ENCODE measurements around the gene CLIC4. TPM values are rescaled to one million over a fixed set of nuclear protein-coding genes. Genes with fewer than 3 reads are reported as not detected.

The CLIC4 gene
- total RNA-seq, 2 experiments from 2014 or later, result 14.2 to 15.5 TPM

GRCh38 chr1:24826510-24826909, 81.3 kb downstream of the CLIC4 start:
- H3K27ac Mint-ChIP-seq, result no peak overlapping the region
- H3K36me3 Mint-ChIP-seq (ENCODE audit: low read depth), result no peaks in the 10 kb centered on the region
- no peak overlapping the region for H3K4me3 Mint-ChIP-seq
- H3K27me3 Mint-ChIP-seq, result no peaks in the 10 kb centered on the region
- ChIA-PET POLR2A (no interaction called here), CTCF (no interaction called here)
- DNase-seq, result no peak
- no peaks in the 10 kb centered on the region for H3K4me1 Mint-ChIP-seq
- no peaks in the 10 kb centered on the region for H3K9me3 Mint-ChIP-seq

DNA sequence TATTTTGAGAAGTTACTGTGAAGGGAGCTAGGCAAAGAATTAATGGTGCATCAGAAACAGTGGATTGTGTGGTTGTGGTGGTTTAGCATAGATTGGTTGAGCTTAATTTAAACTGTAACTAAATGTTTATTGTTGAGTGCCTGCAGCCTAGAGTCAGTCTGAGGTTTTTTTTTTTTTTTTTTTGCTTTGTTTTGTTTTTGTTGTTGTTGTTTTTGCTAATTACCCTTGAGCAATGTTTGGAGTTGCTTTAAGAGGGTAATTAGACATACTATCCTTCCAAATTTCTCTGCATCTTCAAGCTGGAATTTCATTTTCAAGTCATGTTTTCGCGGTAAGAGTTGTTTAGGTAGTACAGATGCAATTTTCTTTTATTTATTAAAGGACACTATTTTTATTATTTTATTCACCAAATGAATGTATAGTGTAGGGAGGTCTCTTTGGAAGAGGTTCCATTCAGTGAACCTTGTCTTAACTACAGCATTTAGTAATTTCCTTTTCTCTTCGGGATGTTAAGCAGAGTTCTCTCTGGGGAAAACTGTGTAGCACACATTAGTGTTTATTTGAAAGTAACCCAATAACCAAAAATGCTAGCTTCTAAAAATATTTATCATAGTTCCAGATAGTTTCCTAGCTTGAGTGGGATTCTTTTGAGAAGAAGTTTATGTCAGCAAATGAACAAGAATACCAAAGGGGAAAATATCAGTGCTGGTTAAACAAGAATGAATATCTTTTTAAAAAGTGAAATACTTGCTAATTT, 82.3 kb downstream of the CLIC4 start:
- POLR2A ChIA-PET, result no interaction called here
- no peak for DNase-seq
- no peaks in the 10 kb centered on the region for H3K27me3 Mint-ChIP-seq
- H3K27ac Mint-ChIP-seq, result no peak overlapping the region
- CTCF ChIA-PET, result interaction anchor here (0.6 to 1.6 kb wide), 5 partner anchors 16 to 443 kb away, joined by 3 to 6 read pairs (median 3); no protein-coding TSS in a partner anchor
- no peaks in the 10 kb centered on the region for H3K9me3 Mint-ChIP-seq
- H3K4me3 Mint-ChIP-seq, result no peak overlapping the region
- H3K4me1 Mint-ChIP-seq, result no peaks in the 10 kb centered on the region
- H3K36me3 Mint-ChIP-seq (ENCODE audit: low read depth), result no peaks in the 10 kb centered on the region

GRCh38 chr1:24828183-24828886, 83.1 kb downstream of the CLIC4 start:
- no peaks in the 10 kb centered on the region for H3K9me3 Mint-ChIP-seq
- no peaks in the 10 kb centered on the region for H3K27me3 Mint-ChIP-seq
- no peak for DNase-seq
- H3K36me3 Mint-ChIP-seq (ENCODE audit: low read depth), result no peaks in the 10 kb centered on the region
- ChIA-PET POLR2A (no interaction called here), CTCF (interaction anchor here (1.2 to 1.6 kb wide), 2 partner anchors 140 to 217 kb away, joined by 3 to 6 read pairs; no protein-coding TSS in a partner anchor)
- no peak overlapping the region for H3K4me3 Mint-ChIP-seq
- no peak overlapping the region for H3K27ac Mint-ChIP-seq
- H3K4me1 Mint-ChIP-seq, result no peaks in the 10 kb centered on the region

- POLR2A ChIA-PET, result no interaction called here
- H3K9me3 Mint-ChIP-seq, result no peaks in the 10 kb centered on the region
- H3K4me1 Mint-ChIP-seq, result no peaks in the 10 kb centered on the region
- no peak overlapping the region for H3K27ac Mint-ChIP-seq
- no peak overlapping the region for H3K4me3 Mint-ChIP-seq
- CTCF ChIA-PET, result interaction anchor here (1.6 kb wide), 1 partner anchor 217 kb away, joined by 3 read pairs; no protein-coding TSS in a partner anchor
- H3K27me3 Mint-ChIP-seq, result no peaks in the 10 kb centered on the region
- no peaks in the 10 kb centered on the region for H3K36me3 Mint-ChIP-seq (ENCODE audit: low read depth)
- no peak for DNase-seq
These were observed 83.6 kb downstream of the CLIC4 start for GRCh38 chr1:24828887-24829192.

DNA sequence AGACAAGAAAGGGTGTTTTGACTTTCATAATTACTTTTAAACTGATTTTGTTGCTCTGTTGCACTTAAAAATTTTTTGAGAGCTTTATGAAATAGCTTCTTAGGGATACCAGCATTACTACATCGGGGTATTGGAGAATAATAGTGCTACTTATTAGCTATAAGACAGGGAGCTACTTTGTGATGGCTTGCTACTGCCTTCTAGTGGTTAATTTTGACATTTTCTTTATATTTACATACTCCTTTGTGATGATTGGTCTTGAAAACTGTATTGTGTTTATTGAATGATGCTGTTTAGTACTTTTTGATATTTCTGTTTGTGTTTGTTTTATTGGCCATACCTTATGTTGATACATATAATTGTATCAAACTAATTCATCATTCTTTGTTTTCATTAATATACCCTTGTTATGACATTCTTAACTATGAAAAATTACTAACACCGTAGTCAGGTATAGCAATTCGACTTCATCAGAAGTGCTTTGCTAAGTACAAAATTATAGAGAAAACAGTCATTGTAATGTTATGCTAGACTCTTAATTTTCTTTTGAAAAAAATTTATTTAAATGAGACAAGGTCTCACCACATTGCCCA, 85.5 kb downstream of the CLIC4 start:
- no peaks in the 10 kb centered on the region for H3K36me3 Mint-ChIP-seq (ENCODE audit: low read depth)
- H3K9me3 Mint-ChIP-seq, result no peaks in the 10 kb centered on the region
- no peak overlapping the region for H3K4me3 Mint-ChIP-seq
- peak; percentile 17 for DNase-seq
- H3K27me3 Mint-ChIP-seq, result no peaks in the 10 kb centered on the region
- POLR2A ChIA-PET, result no interaction called here
- CTCF ChIA-PET, result interaction anchor here (0.6 to 1.9 kb wide), 13 partner anchors 10 to 385 kb away, joined by 3 to 16 read pairs (median 3); no protein-coding TSS in a partner anchor
- H3K27ac Mint-ChIP-seq, result no peak overlapping the region
- H3K4me1 Mint-ChIP-seq, result no peaks in the 10 kb centered on the region

DNA sequence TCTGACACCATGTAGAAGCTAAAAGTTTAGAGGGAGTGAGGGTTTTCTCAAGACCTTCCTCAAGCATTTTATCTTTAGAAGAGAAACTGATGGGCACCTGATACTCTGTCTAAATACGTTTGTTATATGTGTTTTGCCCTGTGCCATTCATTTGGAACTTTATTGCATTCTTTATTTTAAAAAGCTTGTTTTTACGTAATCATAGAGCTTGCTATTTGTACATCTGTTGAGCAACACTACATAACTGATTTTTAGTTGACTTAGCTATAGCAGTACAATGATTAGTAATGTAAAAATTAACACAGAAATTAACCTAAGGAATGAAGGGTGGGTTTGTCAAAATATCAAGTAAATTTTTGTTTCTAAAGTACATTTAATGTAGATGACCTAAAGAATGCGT, 96.3 kb downstream of the CLIC4 start:
- CTCF ChIA-PET, result interaction anchor here (1.5 kb wide), 1 partner anchor 17 kb away, joined by 4 read pairs; no protein-coding TSS in a partner anchor
- POLR2A ChIA-PET, result no interaction called here
- Mint-ChIP-seq H3K27ac (no peak overlapping the region), H3K36me3 (ENCODE audit: low read depth) (no peaks in the 10 kb centered on the region), H3K4me3 (no peak overlapping the region), H3K4me1 (peaks cover 6% of the 10 kb centered on the region), H3K27me3 (peaks cover 25% of the 10 kb centered on the region), H3K9me3 (no peaks in the 10 kb centered on the region)
- no peak for DNase-seq

DNA sequence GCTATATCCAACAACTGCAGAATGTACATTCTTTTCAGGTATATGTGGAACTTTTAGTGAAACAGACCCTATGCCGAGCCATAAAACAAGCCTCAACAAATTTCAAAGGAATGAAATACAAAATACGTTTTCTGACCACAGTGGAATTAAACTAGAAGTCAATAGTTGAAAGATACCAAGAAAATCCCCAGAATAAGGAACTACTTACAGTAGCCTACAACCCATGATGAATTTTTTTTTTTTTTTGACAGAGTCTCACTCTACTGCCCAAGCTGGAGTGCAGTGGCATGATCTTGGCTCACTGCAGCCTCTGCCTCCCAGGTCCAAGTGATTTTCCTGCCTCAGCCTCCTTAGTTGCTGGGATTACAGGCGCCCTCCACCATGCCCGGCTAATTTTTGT, 101.4 kb downstream of the CLIC4 start:
- Mint-ChIP-seq H3K9me3 (no peaks in the 10 kb centered on the region), H3K27ac (peak overlapping the region; percentile 33), H3K36me3 (ENCODE audit: low read depth) (no peaks in the 10 kb centered on the region), H3K27me3 (peaks cover 38% of the 10 kb centered on the region), H3K4me3 (no peak overlapping the region), H3K4me1 (peaks cover 27% of the 10 kb centered on the region)
- ChIA-PET POLR2A (no interaction called here), CTCF (interaction anchor here (1.7 to 2.9 kb wide), 2 partner anchors 52 to 254 kb away, joined by 5 to 23 read pairs; no protein-coding TSS in a partner anchor)
- DNase-seq, result no peak

- peak overlapping the region; percentile 77 for H3K27ac Mint-ChIP-seq
- H3K4me1 Mint-ChIP-seq, result peaks cover 30% of the 10 kb centered on the region
- POLR2A ChIA-PET, result interaction anchor here (0.6 kb wide), 1 partner anchor 188 kb away, joined by 4 read pairs; no protein-coding TSS in a partner anchor
These were observed 103.0 kb downstream of the CLIC4 start for GRCh38 chr1:24847995-24848881.

GRCh38 chr1:24849672-24850295, 104.5 kb downstream of the CLIC4 start:
- Mint-ChIP-seq H3K36me3 (ENCODE audit: low read depth) (no peaks in the 10 kb centered on the region), H3K27me3 (peaks cover 46% of the 10 kb centered on the region), H3K27ac (no peak overlapping the region), H3K9me3 (no peaks in the 10 kb centered on the region), H3K4me1 (peaks cover 30% of the 10 kb centered on the region), H3K4me3 (peak overlapping the region; percentile 48)
- CTCF ChIA-PET, result interaction anchor here (1.1 to 3.0 kb wide), 4 partner anchors 161 to 356 kb away, joined by 3 to 23 read pairs (median 7); no protein-coding TSS in a partner anchor
- DNase-seq, result peak; percentile 34
- POLR2A ChIA-PET, result no interaction called here

More at GRCh38 chr1:24847995-24848881, 103.0 kb downstream of the CLIC4 start:
- Mint-ChIP-seq H3K4me3 (peak overlapping the region; percentile 60), H3K27me3 (peaks cover 47% of the 10 kb centered on the region), H3K36me3 (ENCODE audit: low read depth) (no peaks in the 10 kb centered on the region), H3K9me3 (no peaks in the 10 kb centered on the region)
- peak; percentile 91 for DNase-seq
- CTCF ChIA-PET, result interaction anchor here (0.5 to 3.0 kb wide), 27 partner anchors 12 to 759 kb away, joined by 3 to 23 read pairs (median 3); no protein-coding TSS in a partner anchor

- POLR2A ChIA-PET, result no interaction called here
- Mint-ChIP-seq H3K36me3 (ENCODE audit: low read depth) (no peaks in the 10 kb centered on the region), H3K27me3 (peaks cover 42% of the 10 kb centered on the region), H3K9me3 (no peaks in the 10 kb centered on the region), H3K4me1 (peaks cover 30% of the 10 kb centered on the region), H3K4me3 (no peak overlapping the region), H3K27ac (no peak overlapping the region)
- no peak for DNase-seq
- CTCF ChIA-PET, result interaction anchor here (0.7 to 3.0 kb wide), 3 partner anchors 12 to 162 kb away, joined by 3 to 9 read pairs (median 4); no protein-coding TSS in a partner anchor
These were observed 105.2 kb downstream of the CLIC4 start for GRCh38 chr1:24850328-24850920.

DNA sequence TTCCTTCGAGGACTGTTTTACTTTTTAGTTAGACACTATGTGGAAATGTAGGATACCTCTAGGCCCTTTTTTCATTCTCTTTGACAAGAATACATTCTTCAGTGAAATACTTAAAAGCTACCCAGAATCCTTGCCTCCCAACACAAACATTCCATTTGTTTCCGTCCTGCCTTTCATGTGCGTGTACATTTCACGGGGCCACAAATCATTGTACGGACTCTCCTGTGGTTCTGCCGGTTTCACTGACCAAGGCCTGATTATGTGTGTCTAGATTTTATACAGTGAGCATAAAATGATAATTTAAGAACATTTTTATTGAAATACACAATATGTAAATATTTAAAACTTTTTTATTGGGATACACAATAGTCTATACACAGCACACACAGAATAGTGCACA, 108.4 kb downstream of the CLIC4 start:
- no peaks in the 10 kb centered on the region for H3K9me3 Mint-ChIP-seq
- CTCF ChIA-PET, result no interaction called here
- POLR2A ChIA-PET, result no interaction called here
- no peaks in the 10 kb centered on the region for H3K36me3 Mint-ChIP-seq (ENCODE audit: low read depth)
- DNase-seq, result no peak
- H3K27ac Mint-ChIP-seq, result no peak overlapping the region
- H3K4me3 Mint-ChIP-seq, result no peak overlapping the region
- peaks cover 46% of the 10 kb centered on the region for H3K27me3 Mint-ChIP-seq
- H3K4me1 Mint-ChIP-seq, result peaks cover 15% of the 10 kb centered on the region

Data from activated CD4-positive, alpha-beta T cell treated with anti-CD3 and anti-CD28 coated beads, Interleukin-2, amount 10 ng/mL, durations not matched to agents 7 days and 5 days (primary cell).